ENCODE measurements around the gene ATF2. TPM values are rescaled to one million over a fixed set of nuclear protein-coding genes. Genes with fewer than 3 reads are reported as not detected.
A peak's percentile ranks its signal among the peaks of the same experiment; 100 is the strongest.
"Not testable (repeated sequence)": the region's sequence is repeated elsewhere in the genome, so short reads cannot be mapped to it uniquely, and the experiment has no call there.

The ATF2 gene
- total RNA-seq, 1 experiment from 2014 or later = 39.3 TPM

DNA sequence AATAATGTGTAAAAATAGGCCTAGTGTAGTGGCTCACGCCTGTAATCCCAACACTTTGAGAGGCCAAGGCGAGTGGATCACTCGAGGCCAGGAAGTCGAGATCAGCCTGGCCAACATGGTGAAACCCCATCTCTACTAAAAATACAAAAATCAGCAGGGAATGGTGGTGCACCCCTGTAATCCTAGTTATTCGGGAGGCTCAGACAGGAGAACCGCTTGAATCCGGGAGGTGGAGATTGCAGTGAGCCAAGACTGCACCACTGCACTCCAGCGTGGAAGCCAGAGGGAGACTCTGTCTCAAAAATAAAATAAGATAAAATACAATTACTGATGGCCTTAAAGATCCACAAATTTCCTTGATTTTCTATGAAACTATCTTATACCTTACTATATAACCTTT lies 3.8 kb downstream of the ATF2 start:
- no peak for DNase-seq (ENCODE audit: low read depth)

DNA sequence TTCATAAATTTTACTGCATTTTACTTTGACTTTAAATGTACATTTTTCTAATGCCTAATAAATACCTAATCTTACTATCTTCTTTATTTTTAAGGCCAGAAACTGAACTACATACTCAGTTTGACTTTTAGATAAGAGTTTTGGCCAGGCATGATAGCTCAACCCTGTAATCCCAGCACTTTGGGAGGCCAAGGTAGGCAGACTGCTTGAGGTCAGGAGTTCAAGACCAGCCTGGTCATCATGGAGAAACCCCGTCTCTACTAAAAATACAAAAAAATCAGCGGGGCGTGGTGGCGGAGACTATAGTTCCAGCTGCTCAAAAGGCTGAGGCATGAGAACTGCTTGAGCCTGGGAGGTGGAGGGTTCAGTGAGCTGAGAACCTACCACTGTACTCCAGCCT lies 9.1 kb downstream of the ATF2 start:
- DNase-seq (ENCODE audit: low read depth) = no peak

DNA sequence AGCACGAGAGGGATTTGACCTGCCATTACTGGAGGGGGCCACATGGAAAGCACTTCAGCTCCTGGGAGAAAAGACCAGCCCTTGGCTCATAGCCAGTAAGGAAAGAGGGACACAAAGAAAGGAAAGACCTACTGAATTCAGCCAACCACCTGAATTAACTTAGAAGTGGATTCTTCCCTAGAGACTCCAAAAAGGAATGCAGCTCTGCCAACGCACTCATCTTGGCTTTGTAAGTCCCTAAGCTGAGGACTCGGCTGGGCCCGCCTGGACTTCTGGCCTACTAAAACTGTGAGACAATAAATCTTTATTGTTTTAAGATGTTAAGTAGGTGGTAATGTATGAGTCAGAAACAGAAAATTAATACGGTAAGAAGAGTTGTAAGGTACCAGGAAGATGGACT lies 11.5 kb downstream of the ATF2 start:
- peak; percentile 22 for DNase-seq (ENCODE audit: low read depth)

DNA sequence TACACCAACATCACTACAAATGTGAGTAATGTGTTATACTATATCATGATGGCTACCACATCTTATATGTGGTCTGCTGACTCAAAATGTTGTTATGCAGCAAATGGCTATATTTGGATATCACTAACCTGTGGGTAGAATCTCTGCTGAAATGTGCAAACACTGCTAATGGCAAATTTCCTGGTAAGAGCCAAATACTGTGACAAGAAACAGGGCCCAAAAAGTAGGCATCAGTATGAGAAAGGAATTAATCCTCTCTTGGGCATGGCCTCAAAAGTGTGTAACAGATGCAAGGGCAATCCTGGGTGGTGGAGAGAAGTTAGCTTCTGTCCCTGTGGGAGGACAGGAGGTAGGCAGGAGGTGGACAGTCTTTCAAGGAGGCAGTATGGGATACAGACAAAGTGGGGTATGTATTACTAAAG lies 13.3 kb downstream of the ATF2 start:
- DNase-seq (ENCODE audit: low read depth) = peak; percentile 81

DNA sequence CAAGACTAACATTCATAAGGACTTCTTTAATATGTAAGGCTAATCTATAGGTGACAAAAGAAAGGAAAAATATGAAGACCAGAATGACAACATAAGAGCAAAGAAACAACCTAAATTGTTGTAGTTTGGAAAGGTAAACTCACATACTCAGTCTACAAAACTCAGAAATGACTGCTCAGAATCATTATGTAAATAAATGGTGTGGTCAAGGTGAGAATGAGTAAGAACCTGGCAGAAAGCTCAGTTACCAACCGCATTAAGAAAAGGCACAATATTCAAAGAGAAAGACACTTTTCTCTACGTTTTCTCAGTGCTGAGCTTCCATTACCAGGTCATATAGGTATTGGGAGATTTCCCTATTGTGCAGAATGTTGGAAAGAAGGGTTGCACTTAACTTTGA lies 15.8 kb downstream of the ATF2 start:
- peak; percentile 26 for DNase-seq (ENCODE audit: low read depth)

DNA sequence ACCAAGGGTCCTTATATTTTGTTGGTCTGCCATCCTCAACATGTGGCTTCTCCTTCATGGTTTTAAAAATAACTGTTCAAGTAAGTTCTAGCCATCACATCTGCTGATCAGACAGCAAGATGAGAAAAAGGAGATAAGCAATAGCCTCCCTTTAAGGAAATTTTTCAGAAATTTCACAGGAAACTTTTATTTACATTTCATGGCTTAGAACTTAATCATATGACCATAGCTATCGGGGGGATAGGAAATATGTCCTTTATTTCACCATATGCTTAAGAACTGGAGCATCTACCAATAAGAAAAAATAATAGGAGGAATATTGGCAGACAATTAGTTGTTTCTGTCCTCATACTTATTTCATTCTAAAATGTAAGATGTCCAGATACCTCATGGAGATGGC lies 16.2 kb downstream of the ATF2 start:
- no peak for DNase-seq (ENCODE audit: low read depth)

DNA sequence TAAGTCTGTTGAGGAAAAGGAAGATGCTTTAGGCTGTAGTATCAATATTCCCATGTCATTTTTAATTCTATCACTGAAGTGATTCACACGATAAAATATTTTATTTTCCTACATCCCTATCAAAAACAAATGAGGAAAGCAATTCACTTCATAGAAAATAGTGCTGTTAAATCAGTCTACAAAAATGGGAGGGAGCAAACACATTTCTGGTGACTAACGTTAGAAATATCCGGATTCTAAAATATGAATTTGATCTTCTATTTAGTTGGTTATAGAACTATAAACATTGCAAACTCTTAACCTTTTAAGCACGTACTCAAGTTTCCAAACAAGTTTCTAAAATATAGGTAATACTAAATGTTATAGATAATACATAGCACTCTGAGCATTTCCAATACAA lies 20.8 kb downstream of the ATF2 start:
- no peak for DNase-seq (ENCODE audit: low read depth)

DNA sequence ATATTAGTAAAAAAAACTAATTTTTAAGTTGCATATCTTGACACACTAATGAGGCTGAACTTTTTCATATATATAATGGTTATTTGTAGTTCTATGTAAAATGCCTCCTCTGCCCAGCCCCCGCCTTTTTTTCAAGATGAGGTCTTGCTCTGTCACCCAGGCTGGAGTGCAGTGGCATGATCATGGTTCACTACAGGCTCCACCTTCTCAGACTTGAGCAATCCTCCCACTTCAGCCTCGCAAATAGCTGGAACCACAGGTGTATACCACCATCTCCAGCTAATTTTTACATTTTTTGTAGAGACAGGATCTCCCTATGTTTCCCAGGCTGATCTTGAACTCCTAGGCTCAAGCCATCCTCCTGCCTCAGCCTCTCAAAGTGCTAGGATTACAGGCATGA lies 24.3 kb downstream of the ATF2 start:
- DNase-seq (ENCODE audit: low read depth) = no peak

DNA sequence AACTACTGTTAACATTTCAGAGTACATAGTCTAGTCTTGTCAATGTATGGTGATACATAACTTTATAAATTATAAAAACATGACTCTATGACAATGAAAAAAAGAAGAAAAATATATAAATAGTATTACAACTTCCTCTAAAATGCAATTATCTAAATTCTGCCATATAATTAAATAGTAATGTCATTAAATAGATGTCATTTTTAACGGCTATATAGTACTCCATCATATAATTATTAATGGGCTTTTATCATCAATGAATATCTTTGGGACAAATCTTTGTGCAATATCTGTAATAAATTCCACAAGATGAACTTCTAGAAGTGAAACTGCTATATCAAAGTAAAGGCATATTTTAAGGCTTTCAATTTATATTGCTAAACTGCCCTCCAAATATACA lies 24.8 kb downstream of the ATF2 start:
- no peak for DNase-seq (ENCODE audit: low read depth)

DNA sequence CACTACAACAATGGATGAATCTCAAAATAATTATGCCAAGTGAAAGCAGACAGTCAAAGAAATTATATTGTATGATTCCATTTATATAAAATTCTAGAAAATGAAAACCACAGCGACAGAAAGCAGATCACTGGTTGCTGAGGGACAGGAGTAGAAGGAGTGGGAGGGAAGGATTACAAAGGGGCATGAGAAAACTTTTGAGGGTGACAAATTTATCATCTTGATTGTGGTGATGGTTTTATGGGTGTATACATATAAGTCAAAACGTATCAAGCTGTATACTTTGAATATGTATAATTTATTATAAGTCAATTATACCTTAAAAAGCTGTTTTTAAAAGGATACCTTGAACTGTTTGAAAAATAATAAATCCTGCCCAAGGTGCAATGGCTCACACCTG lies 27.7 kb downstream of the ATF2 start:
- DNase-seq (ENCODE audit: low read depth) = no peak

DNA sequence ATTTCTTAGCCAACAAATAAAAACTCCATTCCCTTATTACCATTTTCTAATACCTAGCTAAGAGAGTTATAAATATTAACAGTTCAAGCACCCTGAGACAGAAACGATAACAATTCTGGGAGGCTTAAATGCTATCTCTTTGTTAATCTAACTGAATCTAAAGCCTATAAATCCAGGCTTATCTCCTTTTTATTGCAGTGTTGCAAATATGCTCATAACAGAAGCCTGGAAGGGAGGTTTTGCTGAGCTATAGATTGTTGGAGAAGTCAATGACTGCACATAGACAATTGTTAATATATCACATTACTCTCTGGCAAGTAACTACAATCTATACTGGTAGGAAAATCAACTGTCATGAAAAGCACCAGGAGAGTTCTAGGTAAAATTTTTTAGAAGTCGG lies 30.2 kb downstream of the ATF2 start:
- no peak for DNase-seq (ENCODE audit: low read depth)

DNA sequence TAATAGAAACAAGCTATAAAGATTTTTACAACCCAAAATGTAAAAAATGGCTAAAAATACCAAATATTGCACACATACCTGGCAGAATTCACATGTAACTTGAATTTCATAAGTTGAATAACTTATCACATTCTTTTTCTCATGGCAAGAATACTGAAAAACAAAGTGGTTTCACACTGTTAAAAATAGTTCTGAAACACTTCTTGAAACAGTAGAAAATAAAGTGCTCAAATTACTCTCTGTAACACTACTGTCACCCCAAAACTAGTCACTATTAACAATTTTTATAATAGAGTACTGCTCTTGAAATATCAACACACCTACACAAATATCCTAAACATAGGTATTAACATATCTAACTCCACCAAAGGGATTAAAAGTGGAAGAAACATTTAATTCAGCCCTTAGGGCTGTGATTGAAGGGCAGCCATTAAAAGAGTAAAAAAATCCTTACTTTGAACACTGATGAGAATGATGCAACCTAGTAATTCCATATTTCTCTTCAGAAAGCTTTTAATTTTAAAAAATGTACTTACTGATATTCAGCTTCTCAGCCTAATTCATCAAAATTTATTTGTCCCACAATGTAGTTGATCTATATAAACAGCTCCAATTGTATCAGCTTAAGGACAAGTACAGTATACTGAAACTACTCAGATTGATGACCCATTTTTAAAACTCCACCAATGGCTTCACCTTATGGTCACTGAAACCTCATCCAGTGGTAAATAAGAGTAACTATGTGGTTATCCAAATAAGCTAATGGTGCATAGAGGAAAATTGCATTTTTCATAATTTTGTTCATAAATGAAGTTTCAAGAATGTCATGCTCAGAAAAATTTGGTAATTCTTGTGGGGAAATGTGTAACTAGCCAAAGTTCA lies 31.4 kb downstream of the ATF2 start:
- DNase-seq (ENCODE audit: low read depth) = no peak

DNA sequence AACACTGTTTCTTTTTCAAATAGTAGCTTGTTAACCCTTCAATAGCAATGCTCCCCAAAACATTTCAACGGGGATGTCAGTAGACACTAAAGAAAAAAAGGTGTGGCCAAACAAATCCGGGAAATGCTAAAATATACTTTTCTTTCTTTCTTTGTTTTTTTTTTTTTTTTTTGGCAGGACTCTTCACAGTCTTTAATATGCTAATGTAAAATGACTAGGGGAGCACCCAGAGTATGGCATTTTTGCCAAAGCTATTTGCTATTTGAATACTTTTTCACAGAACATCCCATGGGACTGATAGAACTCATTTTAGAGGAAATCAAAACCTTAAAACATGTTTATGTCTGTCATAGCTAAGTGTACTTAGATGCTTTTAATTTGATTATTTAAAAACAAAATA lies 32.1 kb downstream of the ATF2 start:
- no peak for DNase-seq (ENCODE audit: low read depth)

DNA sequence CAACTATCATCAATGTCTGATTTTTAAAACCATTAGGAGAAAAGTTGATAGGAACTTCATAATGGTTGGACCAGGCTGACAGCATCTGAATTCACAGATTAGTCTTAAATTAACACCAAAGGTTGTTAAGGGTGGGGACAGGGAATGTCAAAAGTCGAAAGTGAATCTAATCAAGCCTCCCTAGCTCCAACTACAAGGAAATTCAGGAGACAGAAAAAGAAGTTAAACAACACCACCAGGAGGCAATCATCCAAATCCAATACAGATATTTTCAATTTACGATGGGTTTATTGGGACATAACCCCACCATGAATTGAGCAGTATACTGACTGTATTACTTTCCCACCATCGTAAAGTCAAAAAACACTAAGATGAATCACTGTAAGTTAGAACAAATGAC lies 32.8 kb downstream of the ATF2 start:
- no peak for DNase-seq (ENCODE audit: low read depth)

DNA sequence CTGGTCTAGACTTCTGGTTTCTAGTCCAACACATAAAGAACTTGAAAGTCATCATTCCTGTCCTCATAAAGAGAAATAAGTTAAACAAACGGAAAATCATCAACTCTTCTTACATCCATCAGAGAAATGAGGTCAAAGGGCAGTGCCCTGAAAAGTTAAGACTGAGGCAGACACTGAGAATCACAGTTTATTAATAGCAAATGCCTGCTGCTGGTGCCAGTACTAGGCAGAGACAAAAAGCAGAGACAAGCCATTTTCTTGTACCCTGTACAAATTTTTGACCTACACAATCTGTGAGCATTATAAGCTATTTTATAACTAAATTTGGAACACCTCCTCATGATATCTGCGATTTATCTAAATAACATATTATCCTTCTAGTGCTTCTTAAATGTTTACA lies 36.8 kb downstream of the ATF2 start:
- DNase-seq (ENCODE audit: low read depth) = no peak

DNA sequence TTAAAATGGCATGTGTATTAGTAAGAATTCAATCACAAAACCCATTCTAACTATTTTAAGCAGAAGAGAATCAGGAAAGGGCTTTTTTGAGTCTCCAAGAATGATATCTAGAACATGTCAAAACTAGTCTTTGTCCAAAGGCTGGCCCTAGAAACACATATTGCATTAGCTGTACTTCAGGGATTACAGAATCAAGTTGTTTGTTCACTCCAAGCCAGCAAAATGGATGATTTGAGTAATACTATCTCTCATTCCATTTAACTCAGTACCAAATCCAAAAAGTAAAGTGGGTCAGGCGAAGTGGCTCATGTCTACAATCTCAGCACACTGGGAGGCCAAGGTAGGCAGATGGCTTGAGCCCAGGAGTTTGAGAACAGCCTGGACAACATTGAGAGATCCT lies 41.3 kb downstream of the ATF2 start:
- DNase-seq (ENCODE audit: low read depth) = no peak

DNA sequence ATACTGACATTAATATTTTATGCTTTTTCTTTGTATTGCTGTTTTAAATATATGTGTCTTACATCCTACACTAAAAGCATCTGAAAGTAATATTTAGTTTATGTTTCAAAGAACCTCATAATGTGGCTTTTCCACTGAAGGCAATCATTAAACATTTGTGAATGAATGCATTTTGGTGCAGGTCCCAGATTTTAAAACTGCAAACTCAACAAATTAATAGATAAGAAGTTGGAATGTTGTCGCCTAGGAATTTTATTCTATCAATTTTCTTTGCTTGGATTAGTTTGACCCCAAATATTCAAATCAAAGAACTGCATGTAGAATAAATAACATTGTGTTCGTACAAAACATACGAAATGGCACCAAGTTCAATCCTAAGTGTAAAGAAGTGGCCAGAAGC lies 44.7 kb downstream of the ATF2 start:
- no peak for DNase-seq (ENCODE audit: low read depth)

DNA sequence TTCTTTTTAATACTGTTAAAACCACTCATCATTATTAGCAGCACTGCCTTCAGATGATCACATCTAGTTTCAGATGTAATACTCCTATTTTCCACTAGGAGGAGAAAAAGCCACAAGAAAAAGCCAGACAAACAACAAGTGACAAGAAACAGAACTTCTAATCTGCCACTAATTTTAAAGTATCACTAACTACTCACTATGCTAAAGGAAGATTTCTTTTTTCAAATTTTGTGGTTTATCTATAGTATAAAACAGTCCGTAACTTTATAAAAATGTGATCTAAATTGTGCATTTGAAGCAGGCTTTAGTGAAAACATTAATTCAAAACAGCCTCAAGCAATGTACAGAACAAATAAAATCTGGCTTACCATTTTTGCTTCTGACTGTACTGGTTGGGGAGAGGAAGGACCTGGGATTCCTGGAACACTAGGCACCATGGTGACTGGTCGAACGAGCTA lies 56.8 kb downstream of the ATF2 start:
- DNase-seq (ENCODE audit: low read depth) = peak; percentile 54

DNA sequence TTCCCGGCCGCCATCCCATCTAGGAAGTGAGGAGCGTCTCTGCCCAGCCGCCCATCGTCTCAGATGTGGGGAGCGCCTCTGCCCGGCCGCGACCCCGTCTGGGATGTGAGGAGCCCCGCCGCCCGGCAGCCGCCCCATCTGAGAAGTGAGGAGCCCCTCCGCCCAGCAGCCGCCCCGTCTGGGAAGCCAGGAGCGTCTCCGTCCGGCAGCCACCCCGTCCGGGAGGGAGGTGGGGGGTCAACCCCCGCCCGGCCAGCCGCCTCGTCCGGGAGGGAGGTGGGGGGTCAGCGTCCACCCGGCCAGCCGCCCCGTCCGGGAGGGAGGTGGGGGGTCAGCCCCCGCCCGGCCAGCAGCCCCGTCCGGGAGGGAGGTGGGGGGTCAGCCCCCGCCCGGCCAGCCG lies 59.9 kb downstream of the ATF2 start:
- not testable (repeated sequence) for DNase-seq (ENCODE audit: low read depth)

DNA sequence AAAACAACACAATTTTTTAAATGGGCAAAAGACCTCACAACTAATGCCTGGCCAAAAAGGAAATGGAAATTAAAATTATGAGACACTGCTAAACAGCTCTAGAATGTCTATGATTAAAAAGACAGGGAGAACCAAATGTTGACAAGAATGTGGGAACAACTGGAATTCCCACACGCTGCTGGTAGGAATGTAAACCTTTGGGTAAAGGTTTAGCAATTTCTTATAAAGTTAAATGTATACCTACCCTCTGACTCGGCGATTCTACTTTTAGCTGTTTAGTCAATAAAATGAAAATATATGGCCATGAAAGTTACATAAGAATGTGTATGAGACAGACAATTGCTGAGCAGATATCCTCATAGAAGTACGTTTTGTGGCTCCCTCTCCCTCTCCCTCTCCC lies 60.9 kb downstream of the ATF2 start:
- no peak for DNase-seq (ENCODE audit: low read depth)

DNA sequence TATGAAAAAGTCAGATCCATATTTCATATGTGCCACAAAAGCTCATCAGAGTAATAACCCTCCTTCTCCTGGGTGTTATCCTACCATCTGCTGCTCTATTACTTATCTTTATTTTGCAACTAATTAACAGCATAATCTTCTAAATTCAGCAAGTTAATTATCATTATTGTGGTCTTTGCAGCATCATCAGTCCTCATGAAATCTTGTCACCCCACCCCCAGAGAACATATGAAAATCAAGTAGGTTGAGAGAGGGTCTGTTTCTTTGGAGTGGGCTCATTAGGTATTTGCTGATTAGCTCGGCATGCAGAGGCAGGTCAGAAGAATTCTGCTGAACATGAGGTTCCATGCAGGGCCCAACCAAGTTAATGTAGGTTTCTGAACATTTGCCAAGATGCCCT lies 64.8 kb downstream of the ATF2 start:
- no peak for DNase-seq (ENCODE audit: low read depth)

DNA sequence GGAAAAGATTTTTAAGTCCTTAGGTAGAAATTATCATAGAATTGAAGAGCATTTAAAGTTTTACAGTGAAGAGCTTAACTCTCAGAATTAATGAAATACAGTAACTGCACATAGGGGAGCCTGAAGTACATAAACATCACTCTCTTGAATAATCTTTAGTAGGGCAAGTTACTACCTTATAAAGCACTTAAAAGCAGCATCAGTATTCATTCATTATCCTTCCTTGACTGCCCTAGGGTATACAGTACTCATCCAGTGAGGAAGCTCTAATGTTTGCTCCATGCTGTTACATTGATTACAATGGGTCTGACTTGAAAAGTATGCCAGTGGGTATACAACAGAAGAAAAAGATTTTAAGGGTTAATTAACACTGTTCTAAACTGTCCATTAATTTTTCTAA lies 66.5 kb downstream of the ATF2 start:
- no peak for DNase-seq (ENCODE audit: low read depth)

DNA sequence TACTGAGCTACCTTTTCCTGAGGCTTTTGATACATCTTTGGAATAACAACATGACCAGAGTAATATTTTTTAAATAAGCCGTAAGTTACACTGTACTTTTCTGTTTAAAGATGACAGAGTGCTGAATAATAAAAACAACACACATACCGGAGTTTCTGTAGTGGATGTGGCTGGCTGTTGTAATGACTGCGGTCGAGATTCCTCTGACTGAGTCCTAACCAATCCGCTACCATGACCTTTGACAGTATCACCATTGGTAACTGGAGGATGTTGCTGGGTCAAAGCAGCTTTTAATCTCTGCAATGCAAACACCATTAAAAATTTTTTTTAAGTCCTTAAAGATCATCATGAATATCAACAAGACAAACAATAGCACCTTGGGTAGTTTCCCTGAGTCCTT lies 70.7 kb downstream of the ATF2 start:
- peak; percentile 51 for DNase-seq (ENCODE audit: low read depth)

DNA sequence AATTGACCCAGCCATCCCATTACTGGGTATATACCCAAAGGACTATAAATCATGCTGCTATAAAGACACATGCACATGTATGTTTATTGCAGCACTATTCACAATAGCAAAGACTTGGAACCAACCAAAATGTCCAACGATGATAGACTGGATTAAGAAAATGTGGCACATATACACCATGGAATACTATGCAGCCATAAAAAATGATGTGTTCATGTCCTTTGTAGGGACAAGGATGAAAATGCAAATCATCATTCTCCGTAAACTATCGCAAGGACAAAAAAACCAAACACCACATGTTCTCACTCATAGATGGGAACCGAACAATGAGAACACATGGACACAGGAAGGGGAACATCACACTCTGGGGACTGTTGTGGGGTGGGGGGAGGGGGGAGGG lies 83.9 kb downstream of the ATF2 start:
- DNase-seq (ENCODE audit: low read depth) = not testable (repeated sequence)

Data from M059J (cell line).